ENCODE results near the gene PNMT. TPM values are rescaled to one million over a fixed set of nuclear protein-coding genes. Genes with fewer than 3 reads are reported as not detected.

PNMT gene
- total RNA-seq (2021), result 0.75 and 1.1 TPM in 2 replicates
- percentile 14 among the genes with signal in this experiment for Bru-seq, nascent RNA
- BruChase-seq, experiment 1, labeled RNA remaining after a 2-hour chase, result percentile 14 among the genes with signal in this experiment
- percentile 15 among the genes with signal in this experiment for BruChase-seq, experiment 2, labeled RNA remaining after a 6-hour chase
- long read RNA-seq, partial matches to known transcripts, result 0 of 1 reads
- long read RNA-seq, other reads (novel, unspliced or antisense), result 0 of 1 reads

GRCh38 chr17:39667945-39668924 lies at the start of gene PNMT:
TSS of gene PNMT (plus strand) at chr17:39668453. CDS start at chr17:39668476, 23 bp downstream.
- H2AFZ ChIP-seq, result peak within 1 kb of the TSS; percentile 75; the same call in 1 of the 2 replicates

GRCh38 chr17:39618956-39619785 lies 49.1 kb upstream of the PNMT start:
- H3K4me2 ChIP-seq, result peak overlapping the region; percentile 86
- intact Hi-C loops (cut with micrococcal nuclease; ENCODE audit: unreplicated experiment), result no loop called here
- H3K27me3 ChIP-seq (ENCODE audit: insufficient read depth, low read depth), result peaks cover 17% of the 10 kb centered on the region; the same call in 1 of the 2 replicates
- no peaks in the 10 kb centered on the region for H3K9me3 ChIP-seq (ENCODE audit: insufficient read depth, low read depth)
- H2AFZ ChIP-seq, result peak overlapping the region; percentile 85
- BruUV-seq (replicated peaks), result no TSS peak
- POLR2A ChIA-PET (ENCODE audit: unreplicated experiment), result interaction anchor here (0.6 to 0.7 kb wide), 2 partner anchors 133 to 609 kb away, joined by 3 to 5 read pairs; no protein-coding TSS in a partner anchor
- peak overlapping the region; percentile 65 for H3K4me3 ChIP-seq
- H3K79me2 ChIP-seq (ENCODE audit: low read depth), result no peaks in the 10 kb centered on the region
- TF ChIP-seq EZH2 (IDR thresholded peaks at IDR 0.05; ENCODE audit: low read depth), result no peak
- no peak for TF ChIP-seq CTCF (conservative IDR thresholded peaks at IDR 0.05)
- peaks cover 33% of the 10 kb centered on the region for H3F3A ChIP-seq (ENCODE audit: insufficient read depth, low read depth)
- no peaks in the 10 kb centered on the region for H3K36me3 ChIP-seq (ENCODE audit: low read depth)
- no peak overlapping the region for H3K27ac ChIP-seq
- DNase-seq, result no peak
- no peaks in the 10 kb centered on the region for H3K9me2 ChIP-seq (ENCODE audit: insufficient read depth)
- no peaks in the 10 kb centered on the region for H4K20me1 ChIP-seq (ENCODE audit: insufficient read depth)
- CTCF ChIA-PET, result interaction anchor here (0.6 kb wide), 4 partner anchors 71 to 580 kb away, joined by 3 to 8 read pairs (median 4); no protein-coding TSS in a partner anchor
- H3K4me1 ChIP-seq (replicated peaks; ENCODE audit: insufficient read depth), result 0 out of 2 replicates have a peak, but pooled peaks cover 8% of the 10 kb centered on the region

More at GRCh38 chr17:39667945-39668924, at the start of gene PNMT:
- Histone ChIP-seq H3K27ac (no peak within 1 kb of the TSS), H3K4me1 (replicated peaks; ENCODE audit: insufficient read depth) (peaks cover 35% of the 10 kb centered on the region), H3K36me3 (ENCODE audit: low read depth) (no peaks in the 10 kb centered on the region), H3K9me2 (ENCODE audit: insufficient read depth) (no peaks in the 10 kb centered on the region), H4K20me1 (ENCODE audit: insufficient read depth) (no peaks in the 10 kb centered on the region), H3K4me3 (peak within 1 kb of the TSS; percentile 51), H3K4me2 (peak within 1 kb of the TSS; percentile 83), H3K9me3 (ENCODE audit: insufficient read depth, low read depth) (no peaks in the 10 kb centered on the region), H3K27me3 (ENCODE audit: insufficient read depth, low read depth) (no peaks in the 10 kb centered on the region), H3F3A (ENCODE audit: insufficient read depth, low read depth) (peaks cover 17% of the 10 kb centered on the region; the same call in 1 of the 2 replicates), H3K79me2 (ENCODE audit: low read depth) (no peaks in the 10 kb centered on the region)
- BruUV-seq (replicated peaks), result no TSS peak
- CTCF ChIA-PET, result no interaction called here
- intact Hi-C loops (cut with micrococcal nuclease; ENCODE audit: unreplicated experiment), result no loop called here
- TF ChIP-seq CTCF (conservative IDR thresholded peaks at IDR 0.05) (peak; percentile 63; the same call in 1 of the 2 replicates), EZH2 (IDR thresholded peaks at IDR 0.05; ENCODE audit: low read depth) (no peak)
- DNase-seq, result peak in 1 of 2 experiments; percentile 58
- POLR2A ChIA-PET (ENCODE audit: unreplicated experiment), result no interaction called here
